Stimulated activated CD4-positive, alpha-beta T cell treated with anti-CD3 and anti-CD28 coated beads, Interleukin-2, amount 100 ng/mL, for 24 hours (primary cell): ENCODE measurements around the gene HIPK3.

Experiments used
- DNase-seq, 2 donors: peaks; one replicate each; pipeline ENCODE4 v3.0.0-alpha.2; 2020

HIPK3 gene

GRCh38 chr11:33399421-33399820, 142.2 kb downstream of the HIPK3 start:
- DNase-seq, result no peak

GRCh38 chr11:33402066-33402465, 144.9 kb downstream of the HIPK3 start:
- no peak for DNase-seq

- DNase-seq, result no peak
Measured at GRCh38 chr11:33403344-33403743, 146.2 kb downstream of the HIPK3 start.

- no peak for DNase-seq
Measured at GRCh38 chr11:33405834-33406602, 148.8 kb downstream of the HIPK3 start.
